IMR-90 (cell line): Measurements from ENCODE around the gene ZNF385B. TPM values are rescaled to one million over a fixed set of nuclear protein-coding genes. Genes with fewer than 3 reads are reported as not detected.

Experiments
- ATAC-seq: fragments of 200-7000 bp; cut with Tn5 transposase; 2 replicates; pipeline ENCODE4 v1.9.1; 2020; ENCODE audit warnings: low read depth, mild to moderate bottlenecking, moderate library complexity
- BruUV-seq: library from RNA; stranded (reverse); fragments of 400-500 nt; replicated peaks from 2 replicates; lab custom pipeline; 2021; lab: Mats Ljungman, UMichigan
- CTCF ChIA-PET: fragments of 300-600 bp; formaldehyde crosslinking; extraction: SDS; loops from one replicate; lab custom pipeline; 2021; ENCODE audit warnings: antibody characterized with exemption; lab: Yijun Ruan, JAX
- POLR2A ChIA-PET: fragments of 300-600 bp; sonication (Branson Sonifier 250); formaldehyde crosslinking; loops from one replicate; lab custom pipeline; 2022; ENCODE audit warnings: antibody characterized with exemption; ENCODE audit not compliant: unreplicated experiment; lab: Charles Lee
- DNase-seq: peaks from one replicate; pipeline ENCODE4 v3.0.0; 2013
- H2AFZ ChIP-seq: replicated peaks from 2 replicates; pipeline ENCODE3; 2013; ENCODE audit warnings: low read length, mild to moderate bottlenecking; ENCODE audit not compliant: poor library complexity
- H2AK5ac ChIP-seq: 2 replicates; pipeline ENCODE4 v1.6.1; 2013; ENCODE audit warnings: low read depth, low read length, inconsistent platforms
- H2AK9ac ChIP-seq: replicated peaks from 2 replicates; pipeline ENCODE3; 2013; ENCODE audit warnings: mild to moderate bottlenecking, low read depth, low read length, moderate library complexity; ENCODE audit not compliant: poor library complexity
- H2BK120ac ChIP-seq: 2 replicates; pipeline ENCODE4 v1.6.1; 2013; ENCODE audit warnings: low read depth, low read length, inconsistent platforms
- H2BK15ac ChIP-seq: 3 replicates; pipeline ENCODE4 v1.6.1; 2013; ENCODE audit warnings: low read depth, low read length, inconsistent platforms
- H2BK20ac ChIP-seq: 2 replicates; pipeline ENCODE4 v1.6.1; 2013; ENCODE audit warnings: low read depth, mild to moderate bottlenecking, inconsistent platforms, low read length, moderate library complexity
- H2BK5ac ChIP-seq: 2 replicates; pipeline ENCODE4 v1.6.1; 2013; ENCODE audit warnings: mild to moderate bottlenecking, low read depth, low read length, inconsistent platforms; ENCODE audit not compliant: poor library complexity, severe bottlenecking
- H3K14ac ChIP-seq: replicated peaks from 2 replicates; pipeline ENCODE4 v1.6.1; 2013; ENCODE audit warnings: low read depth, low read length, inconsistent platforms
- H3K18ac ChIP-seq: 2 replicates; pipeline ENCODE4 v1.6.1; 2013; ENCODE audit warnings: low read depth, low read length, control low read depth
- H3K23ac ChIP-seq: 2 replicates; pipeline ENCODE4 v1.6.1; 2013; ENCODE audit warnings: low read depth, low read length, inconsistent platforms
- H3K27ac ChIP-seq: 2 replicates; pipeline ENCODE4 v1.5.1; 2013; ENCODE audit warnings: mild to moderate bottlenecking, control low read depth, low read length; ENCODE audit not compliant: insufficient read depth
- H3K27me3 ChIP-seq: 2 replicates; pipeline ENCODE4 v1.6.1; 2013; ENCODE audit warnings: low read length; ENCODE audit not compliant: control insufficient read depth, insufficient read depth
- H3K36me3 ChIP-seq: 2 replicates; pipeline ENCODE4 v1.6.1; 2013; ENCODE audit warnings: low read length, mixed read lengths; ENCODE audit not compliant: control insufficient read depth, insufficient read depth
- H3K4ac ChIP-seq: 2 replicates; pipeline ENCODE4 v1.6.1; 2013; ENCODE audit warnings: low read depth, low read length, inconsistent platforms
- H3K4me1 ChIP-seq: 2 replicates; pipeline ENCODE4 v1.6.1; 2013; ENCODE audit warnings: low read length, mixed read lengths; ENCODE audit not compliant: control insufficient read depth, insufficient read depth
- H3K4me2 ChIP-seq: 2 replicates; pipeline ENCODE4 v1.6.1; 2013; ENCODE audit warnings: low read depth, mild to moderate bottlenecking, control low read depth, low read length, moderate library complexity
- H3K4me3 ChIP-seq: 2 replicates; pipeline ENCODE4 v1.5.1; 2013; ENCODE audit warnings: low read depth, mild to moderate bottlenecking, control low read depth, low read length, moderate library complexity; ENCODE audit not compliant: insufficient read depth
- H3K56ac ChIP-seq: 2 replicates; pipeline ENCODE4 v1.6.1; 2013; ENCODE audit warnings: low read length, inconsistent platforms; ENCODE audit not compliant: insufficient read depth; ENCODE audit errors: extremely low read depth
- H3K79me1 ChIP-seq, 2 experiments: 2 replicates each; pipeline ENCODE4 v1.6.1; 2013; ENCODE audit warnings: low read length in 2 of 2, inconsistent platforms in 1 of 2, low read depth in 1 of 2
- H3K9ac ChIP-seq: 2 replicates; pipeline ENCODE4 v1.6.1; 2013; ENCODE audit warnings: low read depth, low read length, control low read depth
- H3K9me1 ChIP-seq: 2 replicates; pipeline ENCODE4 v1.6.1; 2013; ENCODE audit warnings: low read length, inconsistent platforms; ENCODE audit not compliant: insufficient read depth
- H3K9me3 ChIP-seq: 2 replicates; pipeline ENCODE4 v1.6.1; 2013; ENCODE audit warnings: low read length; ENCODE audit not compliant: control insufficient read depth, insufficient read depth
- H4K20me1 ChIP-seq: 2 replicates; pipeline ENCODE4 v1.6.1; 2013; ENCODE audit warnings: low read length, inconsistent platforms; ENCODE audit not compliant: insufficient read depth
- H4K5ac ChIP-seq: 2 replicates; pipeline ENCODE4 v1.6.1; 2013; ENCODE audit warnings: mild to moderate bottlenecking, low read depth, low read length, control low read depth
- H4K8ac ChIP-seq, 2 experiments: 2 replicates each; pipeline ENCODE4 v1.6.1; 2013; ENCODE audit warnings: low read depth in 2 of 2, low read length in 2 of 2, control low read depth in 1 of 2, inconsistent platforms in 1 of 2
- H4K91ac ChIP-seq: 2 replicates; pipeline ENCODE4 v1.6.1; 2013; ENCODE audit warnings: low read depth, low read length, inconsistent platforms; ENCODE audit not compliant: insufficient read depth
- CHD1 ChIP-seq: IDR thresholded peaks from 2 replicates; pipeline ENCODE4 v1.6.1; 2012; ENCODE audit warnings: low read depth, low read length, improper control_type of control experiment
- WGBS, 2 experiments: methylation state at CpG; one replicate each; pipeline versions ENCODE4 v1.1.5 to v1.1.7; 2013; ENCODE audit warnings: missing lambda C conversion rate in 2 of 2; ENCODE audit not compliant: insufficient read length in 1 of 2; ENCODE audit errors: extremely low coverage in 2 of 2; 5-methylcytosine and 5-hydroxymethylcytosine counted together
- dilution Hi-C: fragments of 300-500 bp; cut with HindIII; formaldehyde crosslinking; loops from one replicate; pipeline ENCODE4 v1.14.3; 2018; ENCODE audit warnings: low sequenced_read_pairs; ENCODE audit not compliant: unreplicated experiment
- in situ Hi-C: fragments of 300-500 bp; cut with MboI; formaldehyde crosslinking; loops from 3 replicates; pipeline ENCODE4 v1.14.3; 2019; ENCODE audit warnings: low sequenced_read_pairs, inconsistent platforms, mixed read lengths
- intact Hi-C: fragments of 100-400 bp; cut with micrococcal nuclease; formaldehyde crosslinking; loops from 2 replicates; pipeline ENCODE4 v1.10.0; 2022
- polyA plus RNA-seq, 3 experiments: library from polyadenylated mRNA; depleted of rRNA; stranded (reverse); fragments of >200 nt; gene quantifications; 2 replicates each; pipeline ENCODE4 v1.2.3, GENCODE V29; 2012; ENCODE audit warnings: low replicate concordance in 1 of 3
- total RNA-seq: library from RNA; depleted of rRNA; stranded (reverse); fragments of >200 nt; gene quantifications from 2 replicates; pipeline ENCODE4 v1.2.3, GENCODE V29; 2012
- TF ChIP-seq, protein P1 (sequence below): fragments of 150-350 bp; IDR thresholded peaks from 2 replicates; pipeline ENCODE4 v1.6.1; 2017; ENCODE audit warnings: mild to moderate bottlenecking, antibody characterized with exemption, low read length, low read depth

The ZNF385B gene
- total and polyA plus RNA-seq, 2 of the 4 experiments (the other 2 are of a cell fraction) = not detected

GRCh38 chr2:179652296-179652695, 209.1 kb downstream of the ZNF385B start:
- CTCF ChIA-PET = no interaction called here

More at GRCh38 chr2:179652296-179652695, 209.1 kb downstream of the ZNF385B start:
- no peak overlapping the region for H3K4me3 ChIP-seq
- no peak overlapping the region for H3K23ac ChIP-seq
- no peaks in the 10 kb centered on the region for H3K9me3 ChIP-seq
- no TSS peak for BruUV-seq
- H4K5ac ChIP-seq = no peak overlapping the region
- no peak overlapping the region for H3K14ac ChIP-seq
- H3K27ac ChIP-seq = no peak overlapping the region
- H3K79me1 ChIP-seq = no peaks in the 10 kb centered on the region
- no peaks in the 10 kb centered on the region for H4K20me1 ChIP-seq
- no peak for DNase-seq
- POLR2A ChIA-PET = no interaction called here
- H3K4me1 ChIP-seq = no peaks in the 10 kb centered on the region
- no peaks in the 10 kb centered on the region for H3K9me1 ChIP-seq
- no peak overlapping the region for H3K4ac ChIP-seq
- no peak overlapping the region for H2AK9ac ChIP-seq
- no peak overlapping the region for H3K9ac ChIP-seq
- H3K56ac ChIP-seq = no peak overlapping the region
- TF ChIP-seq CHD1 = no peak
- TF ChIP-seq, protein P1, sequence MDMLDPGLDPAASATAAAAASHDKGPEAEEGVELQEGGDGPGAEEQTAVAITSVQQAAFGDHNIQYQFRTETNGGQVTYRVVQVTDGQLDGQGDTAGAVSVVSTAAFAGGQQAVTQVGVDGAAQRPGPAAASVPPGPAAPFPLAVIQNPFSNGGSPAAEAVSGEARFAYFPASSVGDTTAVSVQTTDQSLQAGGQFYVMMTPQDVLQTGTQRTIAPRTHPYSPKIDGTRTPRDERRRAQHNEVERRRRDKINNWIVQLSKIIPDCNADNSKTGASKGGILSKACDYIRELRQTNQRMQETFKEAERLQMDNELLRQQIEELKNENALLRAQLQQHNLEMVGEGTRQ = no peak
- H3K4me2 ChIP-seq = no peak overlapping the region
- H4K8ac ChIP-seq = no peak overlapping the region
- no peak overlapping the region for H3K18ac ChIP-seq
- H2AFZ ChIP-seq = no peak overlapping the region
- H2BK20ac ChIP-seq = no peak overlapping the region
- dilution Hi-C loops (no loop called here), intact Hi-C loops (no loop called here), in situ Hi-C loops (no loop called here)
- no peak overlapping the region for H2AK5ac ChIP-seq
- H2BK120ac ChIP-seq = no peak overlapping the region
- H3K27me3 ChIP-seq = no peaks in the 10 kb centered on the region
- H2BK5ac ChIP-seq = no peak overlapping the region
- ATAC-seq = no peak
- WGBS, 2 experiments = no CpG with 5 or more reads among the region's 2 CpGs
- no peak overlapping the region for H4K91ac ChIP-seq
- H3K36me3 ChIP-seq = no peaks in the 10 kb centered on the region
- H2BK15ac ChIP-seq = no peak overlapping the region
